RWPE2 (cell line): ENCODE results near the gene SAG.

Source experiments
- ATAC-seq: fragments of 200-7000 bp; cut with Tn5 transposase; 3 replicates; pipeline ENCODE4 v1.9.1; 2021; ENCODE audit warnings: low read depth
- DNase-seq: peaks from one replicate; pipeline ENCODE4 v3.0.0-alpha.2; 2020; ENCODE audit warnings: low spot score
- H3K27ac ChIP-seq: fragments of 450-650 bp; 2 replicates; pipeline ENCODE4 v1.5.1; 2017; ENCODE audit warnings: mild to moderate bottlenecking; ENCODE audit not compliant: poor library complexity, severe bottlenecking
- H3K27me3 ChIP-seq: fragments of 250-450 bp; sonication (Bioruptor Pico); 2 replicates; pipeline ENCODE4 v1.5.1; 2021; ENCODE audit warnings: mild to moderate bottlenecking, moderate library complexity; ENCODE audit not compliant: insufficient read depth, poor library complexity, severe bottlenecking
- H3K36me3 ChIP-seq: fragments of 250-450 bp; sonication (Bioruptor Pico); 2 replicates; pipeline ENCODE4 v1.5.1; 2020; ENCODE audit warnings: low read depth, mild to moderate bottlenecking, moderate library complexity
- H3K4me1 ChIP-seq: fragments of 250-450 bp; sonication (Bioruptor Pico); 2 replicates; pipeline ENCODE4 v1.5.1; 2021; ENCODE audit warnings: mild to moderate bottlenecking, moderate library complexity; ENCODE audit not compliant: insufficient read depth, poor library complexity, severe bottlenecking
- H3K4me3 ChIP-seq: fragments of 250-450 bp; sonication (Bioruptor Pico); 2 replicates; pipeline ENCODE4 v1.5.1; 2021; ENCODE audit warnings: mild to moderate bottlenecking, moderate library complexity; ENCODE audit not compliant: severe bottlenecking
- H3K9me3 ChIP-seq: fragments of 250-450 bp; sonication (Bioruptor Pico); 2 replicates; pipeline ENCODE4 v1.5.1; 2021; ENCODE audit warnings: mild to moderate bottlenecking, moderate library complexity; ENCODE audit not compliant: severe bottlenecking
- CTCF ChIP-seq: fragments of 450-650 bp; IDR thresholded peaks from one replicate; pipeline ENCODE4 v1.5.1; 2017; ENCODE audit warnings: mild to moderate bottlenecking, moderate library complexity; ENCODE audit not compliant: poor library complexity, severe bottlenecking

SAG gene

GRCh38 chr2:233356546-233357308 lies 49.1 kb downstream of the SAG start:
- Histone ChIP-seq H3K27me3 (no peaks in the 10 kb centered on the region), H3K27ac (no peak overlapping the region), H3K4me3 (no peak overlapping the region), H3K9me3 (no peaks in the 10 kb centered on the region), H3K36me3 (peaks cover 13% of the 10 kb centered on the region), H3K4me1 (peaks cover 10% of the 10 kb centered on the region)
- peak; percentile 53 for ATAC-seq
- no peak for DNase-seq
- no peak for TF ChIP-seq CTCF

GRCh38 chr2:233358335-233358734 lies 50.7 kb downstream of the SAG start:
- peaks cover 19% of the 10 kb centered on the region for H3K36me3 ChIP-seq
- ATAC-seq: no peak
- H3K27ac ChIP-seq: no peak overlapping the region
- no peak for DNase-seq
- no peaks in the 10 kb centered on the region for H3K27me3 ChIP-seq
- peaks cover 10% of the 10 kb centered on the region for H3K4me1 ChIP-seq
- H3K4me3 ChIP-seq: no peak overlapping the region
- H3K9me3 ChIP-seq: no peaks in the 10 kb centered on the region
- no peak for TF ChIP-seq CTCF

- H3K4me3 ChIP-seq: no peak overlapping the region
- H3K36me3 ChIP-seq: peaks cover 19% of the 10 kb centered on the region
- no peak for ATAC-seq
- no peak for TF ChIP-seq CTCF
- no peak for DNase-seq
- peaks cover 4% of the 10 kb centered on the region for H3K4me1 ChIP-seq
- no peaks in the 10 kb centered on the region for H3K27me3 ChIP-seq
- H3K9me3 ChIP-seq: no peaks in the 10 kb centered on the region
- H3K27ac ChIP-seq: no peak overlapping the region
Observed at GRCh38 chr2:233358947-233359346, 51.3 kb downstream of the SAG start.

GRCh38 chr2:233359823-233360222 lies 52.2 kb downstream of the SAG start:
- Histone ChIP-seq H3K36me3 (peaks cover 19% of the 10 kb centered on the region), H3K4me3 (no peak overlapping the region), H3K27ac (no peak overlapping the region), H3K27me3 (no peaks in the 10 kb centered on the region), H3K9me3 (no peaks in the 10 kb centered on the region), H3K4me1 (peaks cover 4% of the 10 kb centered on the region)
- no peak for TF ChIP-seq CTCF
- no peak for ATAC-seq
- DNase-seq: no peak

DNA sequence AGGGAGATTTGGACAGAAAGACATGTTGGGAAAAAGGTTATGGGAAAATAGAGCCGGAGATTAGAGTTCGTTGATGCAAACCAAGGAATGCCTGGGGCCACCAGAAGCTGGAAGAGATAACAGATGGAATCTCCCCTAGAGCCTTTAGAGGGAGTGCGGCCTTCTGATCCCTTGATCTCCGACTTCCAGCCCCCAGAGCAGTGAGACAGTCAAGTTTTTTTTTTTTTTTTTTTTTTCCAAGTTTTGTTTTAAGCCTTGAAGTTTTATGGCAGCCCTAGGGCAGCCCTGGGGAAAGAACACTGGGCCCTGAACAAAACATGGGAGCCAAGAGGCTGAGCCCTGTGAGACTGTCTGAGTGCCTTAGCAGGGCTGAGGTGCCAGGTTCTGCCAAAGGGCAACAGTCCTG lies 53.2 kb downstream of the SAG start:
- DNase-seq: no peak
- H3K9me3 ChIP-seq: no peaks in the 10 kb centered on the region
- H3K36me3 ChIP-seq: peaks cover 19% of the 10 kb centered on the region
- no peak for TF ChIP-seq CTCF
- no peaks in the 10 kb centered on the region for H3K4me1 ChIP-seq
- ATAC-seq: no peak
- H3K4me3 ChIP-seq: no peak overlapping the region
- no peaks in the 10 kb centered on the region for H3K27me3 ChIP-seq
- H3K27ac ChIP-seq: no peak overlapping the region
